Liver (tissue), 3 donors: ENCODE measurements around the gene IKBKG.

ENCODE experiments used
- ATF3 ChIP-seq: IDR thresholded peaks from 2 replicates; pipeline ENCODE4 v1.6.1; 2016; ENCODE audit warnings: antibody characterized with exemption
- CTCF ChIP-seq: fragments of 150-350 bp; IDR thresholded peaks from 2 replicates; pipeline ENCODE4 v1.5.1; 2017; ENCODE audit warnings: improper control_type of control experiment, low read depth, low read length; ENCODE audit not compliant: missing input control
- donor health status: healthy.
- donor health status: healthy.

GRCh38 chrX:154600759-154601374, 53.4 kb downstream of the IKBKG start:
- TF ChIP-seq CTCF = no peak
- TF ChIP-seq ATF3 = no peak
